Progenitor cell of endocrine pancreas (in vitro differentiated cells): Measurements from ENCODE around the gene HOOK2. TPM values are rescaled to one million over a fixed set of nuclear protein-coding genes. Genes with fewer than 3 reads are reported as not detected.
A peak's percentile ranks its signal among the peaks of the same experiment; 100 is the strongest.

Experiments used
- DNase-seq: peaks from one replicate; pipeline ENCODE4 v3.0.0; 2021; ENCODE audit warnings: low spot score; ENCODE audit not compliant: unreplicated experiment
- H3K27ac Mint-ChIP-seq: 2 replicates; pipeline ENCODE4 v1.8.0; 2021; ENCODE audit warnings: mild to moderate bottlenecking, moderate library complexity, mixed read lengths
- H3K27me3 Mint-ChIP-seq: 2 replicates; pipeline ENCODE4 v1.8.0; 2021; ENCODE audit warnings: mixed read lengths
- H3K36me3 Mint-ChIP-seq: 2 replicates; pipeline ENCODE4 v1.8.0; 2022; ENCODE audit warnings: mixed read lengths; ENCODE audit not compliant: insufficient read depth
- H3K4me1 Mint-ChIP-seq: 2 replicates; pipeline ENCODE4 v1.8.0; 2021; ENCODE audit warnings: low read depth, mixed read lengths
- H3K4me3 Mint-ChIP-seq: 2 replicates; pipeline ENCODE4 v1.8.0; 2021; ENCODE audit warnings: low read depth, mild to moderate bottlenecking, moderate library complexity, mixed read lengths
- H3K9me3 Mint-ChIP-seq: 2 replicates; pipeline ENCODE4 v1.8.0; 2021; ENCODE audit warnings: low read depth, mixed read lengths
- CTCF ChIP-seq: fragments of 200-600 bp; sonication (generic); IDR thresholded peaks from one replicate; pipeline ENCODE4 v1.5.0; 2021; ENCODE audit warnings: antibody characterized with exemption, mild to moderate bottlenecking; ENCODE audit not compliant: unreplicated experiment
- total RNA-seq: library from RNA; stranded (reverse); gene quantifications from 2 replicates; pipeline ENCODE4 v1.2.1, GENCODE V29; 2021

HOOK2 gene
- total RNA-seq, 1 donor from 2014 or later: 115 TPM

- Mint-ChIP-seq H3K9me3 (no peaks in the 10 kb centered on the region), H3K4me3 (no peak overlapping the region), H3K36me3 (no peaks in the 10 kb centered on the region), H3K27ac (peak overlapping the region; percentile 72), H3K27me3 (peaks cover 15% of the 10 kb centered on the region), H3K4me1 (peaks cover 16% of the 10 kb centered on the region)
- no peak for TF ChIP-seq CTCF
- DNase-seq: no peak
Observed at GRCh38 chr19:12788682-12789097, 13.3 kb upstream of the HOOK2 start.

DNA sequence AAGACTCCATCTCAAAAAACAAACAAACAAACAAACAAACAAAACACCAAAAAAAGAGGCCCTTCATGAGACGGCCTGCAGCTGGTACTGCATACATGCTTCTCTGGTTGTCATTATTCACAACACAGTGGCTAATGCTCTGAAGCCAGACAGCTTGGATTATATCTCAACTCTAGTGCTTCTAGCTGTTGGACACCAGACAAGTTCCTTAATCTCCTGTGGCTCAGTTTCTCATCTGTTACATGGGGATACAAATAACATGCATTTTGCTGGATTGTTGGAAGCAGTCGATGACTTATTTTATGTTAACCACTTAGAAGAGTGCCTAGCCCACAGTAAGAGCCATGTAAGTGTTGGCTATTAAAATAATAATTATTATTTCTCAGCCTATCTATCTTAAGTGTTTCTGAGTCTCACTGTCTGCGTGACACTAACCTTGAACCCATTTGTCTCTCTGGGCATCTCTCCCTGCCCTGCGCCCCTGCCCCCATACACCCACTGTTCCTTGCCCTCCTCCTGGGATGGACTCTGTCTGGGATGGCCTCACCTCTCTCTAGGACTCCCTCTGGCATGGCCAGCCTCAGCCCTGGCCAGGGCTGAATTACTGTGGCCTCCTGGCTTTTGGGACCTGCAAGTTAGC is 12.8 kb upstream of the HOOK2 start:
- Mint-ChIP-seq H3K4me3 (no peak overlapping the region), H3K36me3 (no peaks in the 10 kb centered on the region), H3K9me3 (no peaks in the 10 kb centered on the region), H3K4me1 (peaks cover 18% of the 10 kb centered on the region), H3K27me3 (peaks cover 15% of the 10 kb centered on the region), H3K27ac (peak overlapping the region; percentile 59)
- no peak for TF ChIP-seq CTCF
- DNase-seq: no peak

DNA sequence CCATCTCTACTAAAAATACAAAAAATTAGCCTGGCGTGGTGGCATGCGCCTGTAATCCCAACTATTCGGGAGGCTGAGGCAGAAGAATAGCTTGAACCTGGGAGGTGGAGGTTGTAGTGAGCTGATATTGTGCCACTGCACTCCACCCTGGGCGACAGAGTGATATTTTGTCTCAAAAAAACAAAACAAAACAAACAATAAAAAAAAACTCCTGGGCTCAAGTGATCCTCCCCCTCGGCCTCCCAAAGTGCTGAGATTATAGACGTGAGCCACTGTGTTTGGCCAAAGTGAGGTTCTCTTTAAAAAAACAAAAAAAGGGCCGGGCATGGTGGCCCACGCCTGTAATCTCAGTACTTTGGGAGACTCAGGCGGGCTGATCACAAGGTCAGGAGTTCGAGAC is 12.1 kb upstream of the HOOK2 start:
- no peak overlapping the region for H3K27ac Mint-ChIP-seq
- no peaks in the 10 kb centered on the region for H3K9me3 Mint-ChIP-seq
- H3K4me1 Mint-ChIP-seq: peaks cover 18% of the 10 kb centered on the region
- H3K27me3 Mint-ChIP-seq: peaks cover 15% of the 10 kb centered on the region
- DNase-seq: no peak
- H3K36me3 Mint-ChIP-seq: no peaks in the 10 kb centered on the region
- no peak for TF ChIP-seq CTCF
- H3K4me3 Mint-ChIP-seq: no peak overlapping the region

DNA sequence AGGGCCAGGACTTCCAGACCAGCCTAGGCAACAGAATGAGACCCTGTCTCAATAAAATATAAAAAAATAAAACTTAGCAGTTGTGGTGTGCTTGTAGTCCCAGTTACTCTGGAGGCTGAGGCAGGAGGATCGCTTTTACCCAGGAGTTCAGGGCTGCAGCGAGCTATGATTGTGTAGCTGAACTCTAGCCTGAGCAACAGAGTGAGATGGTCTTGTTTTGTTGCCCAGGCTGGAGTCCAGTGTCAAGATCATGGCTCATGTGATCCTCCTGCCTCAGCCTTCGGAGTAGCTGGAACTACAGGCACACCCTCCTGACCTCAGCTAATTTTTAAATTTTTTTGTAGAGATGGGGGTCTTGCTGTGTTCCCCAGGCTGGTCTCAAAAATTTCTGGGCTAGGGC is 11.6 kb upstream of the HOOK2 start:
- Mint-ChIP-seq H3K4me1 (peaks cover 18% of the 10 kb centered on the region), H3K36me3 (no peaks in the 10 kb centered on the region), H3K9me3 (no peaks in the 10 kb centered on the region), H3K4me3 (no peak overlapping the region), H3K27ac (no peak overlapping the region), H3K27me3 (peaks cover 15% of the 10 kb centered on the region)
- DNase-seq: no peak
- TF ChIP-seq CTCF: no peak

- Mint-ChIP-seq H3K9me3 (no peaks in the 10 kb centered on the region), H3K27ac (no peak overlapping the region), H3K36me3 (no peaks in the 10 kb centered on the region), H3K4me3 (no peak overlapping the region), H3K27me3 (peaks cover 15% of the 10 kb centered on the region), H3K4me1 (peaks cover 16% of the 10 kb centered on the region)
- DNase-seq: no peak
- no peak for TF ChIP-seq CTCF
Observed at GRCh38 chr19:12786141-12786870, 11.0 kb upstream of the HOOK2 start.
